Measurements from ENCODE around the gene C8A. TPM values are rescaled to one million over a fixed set of nuclear protein-coding genes. Genes with fewer than 3 reads are reported as not detected.

The C8A gene
- not detected for total RNA-seq
- 0.16 TPM for polyA plus RNA-seq

GRCh38 chr1:56854521-56855099 lies at the start of gene C8A:
TSS of gene C8A (plus strand) at chr1:56854797. CDS start at chr1:56854902, 105 bp downstream.
- DNase-seq (ENCODE audit: extremely low spot score), result no peak
- 67% methylated on average over 3 of the region's 3 CpGs for WGBS
- H3K4me3 ChIP-seq (ENCODE audit: low read depth, low read length), result no peak within 1 kb of the TSS
- no peak within 1 kb of the TSS for H3K27ac ChIP-seq (ENCODE audit: low read depth)
- H3K36me3 ChIP-seq (ENCODE audit: insufficient read depth), result no peaks in the 10 kb centered on the region
- H3K4me1 ChIP-seq (ENCODE audit: insufficient read depth), result no peaks in the 10 kb centered on the region

DNA sequence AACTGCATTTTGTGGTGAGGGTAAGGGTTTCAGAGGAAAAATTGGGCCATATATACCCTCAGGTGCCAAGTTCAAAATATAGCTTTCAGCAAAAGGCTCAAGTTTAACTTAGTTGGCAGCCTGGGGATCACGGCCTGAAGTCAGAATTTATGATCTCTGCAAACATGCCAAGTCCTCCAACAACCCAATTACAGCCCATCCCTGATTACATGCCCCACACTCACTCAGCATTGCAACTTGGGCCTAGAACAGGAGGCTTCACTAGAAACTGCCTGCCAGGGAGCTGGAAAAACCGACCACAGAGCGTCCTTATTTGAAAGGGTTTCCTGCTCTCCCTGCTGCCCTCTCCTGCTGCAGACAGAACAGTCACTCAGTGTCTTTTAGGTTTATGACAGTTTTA lies 47.8 kb upstream of the C8A start:
- no peak for DNase-seq (ENCODE audit: extremely low spot score)
- no peak overlapping the region for H3K4me3 ChIP-seq (ENCODE audit: low read depth, low read length)
- H3K4me1 ChIP-seq (ENCODE audit: insufficient read depth), result no peaks in the 10 kb centered on the region
- H3K27ac ChIP-seq (ENCODE audit: low read depth), result no peak overlapping the region
- WGBS, result 31% methylated on average over 3 of the region's 3 CpGs
- H3K36me3 ChIP-seq (ENCODE audit: insufficient read depth), result no peaks in the 10 kb centered on the region

GRCh38 chr1:56808410-56808809 lies 46.2 kb upstream of the C8A start:
- no peak overlapping the region for H3K27ac ChIP-seq (ENCODE audit: low read depth)
- WGBS, result 80% methylated on average over 1 of the region's 1 CpG
- no peak overlapping the region for H3K4me3 ChIP-seq (ENCODE audit: low read depth, low read length)
- no peaks in the 10 kb centered on the region for H3K4me1 ChIP-seq (ENCODE audit: insufficient read depth)
- no peaks in the 10 kb centered on the region for H3K36me3 ChIP-seq (ENCODE audit: insufficient read depth)
- DNase-seq (ENCODE audit: extremely low spot score), result no peak

DNA sequence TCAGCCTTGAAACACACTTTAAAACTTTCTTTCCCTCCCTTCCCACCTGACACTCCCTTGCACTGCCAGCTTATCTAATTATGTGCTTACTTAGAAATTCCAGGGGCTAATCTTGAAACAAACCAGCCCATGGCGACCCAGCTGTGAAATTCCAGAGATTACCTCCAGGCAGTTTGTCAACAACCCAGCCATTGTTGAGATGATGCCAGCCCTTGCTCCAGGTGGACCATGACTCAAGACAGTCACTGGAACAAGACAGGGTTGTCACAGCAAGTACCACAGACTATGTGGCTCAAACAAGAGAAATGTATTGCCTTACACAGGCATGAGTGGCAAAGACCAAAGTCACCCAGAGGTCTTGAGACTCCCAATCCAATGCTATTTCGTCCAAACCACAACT lies 43.3 kb upstream of the C8A start:
- no peaks in the 10 kb centered on the region for H3K4me1 ChIP-seq (ENCODE audit: insufficient read depth)
- no peak for DNase-seq (ENCODE audit: extremely low spot score)
- WGBS, result 65% methylated on average over 2 of the region's 2 CpGs
- no peak overlapping the region for H3K27ac ChIP-seq (ENCODE audit: low read depth)
- no peaks in the 10 kb centered on the region for H3K36me3 ChIP-seq (ENCODE audit: insufficient read depth)
- no peak overlapping the region for H3K4me3 ChIP-seq (ENCODE audit: low read depth, low read length)

- Histone ChIP-seq H3K27ac (ENCODE audit: low read depth) (no peak overlapping the region), H3K4me1 (ENCODE audit: insufficient read depth) (no peaks in the 10 kb centered on the region), H3K4me3 (ENCODE audit: low read depth, low read length) (no peak overlapping the region), H3K36me3 (ENCODE audit: insufficient read depth) (no peaks in the 10 kb centered on the region)
- DNase-seq (ENCODE audit: extremely low spot score), result no peak
- 89% methylated on average over 2 of the region's 2 CpGs for WGBS
These were observed 40.4 kb upstream of the C8A start for GRCh38 chr1:56814205-56814604.

- 87% methylated on average over 1 of the region's 1 CpG for WGBS
- Histone ChIP-seq H3K4me1 (ENCODE audit: insufficient read depth) (no peaks in the 10 kb centered on the region), H3K27ac (ENCODE audit: low read depth) (no peak overlapping the region), H3K4me3 (ENCODE audit: low read depth, low read length) (no peak overlapping the region), H3K36me3 (ENCODE audit: insufficient read depth) (no peaks in the 10 kb centered on the region)
- no peak for DNase-seq (ENCODE audit: extremely low spot score)
These were observed 38.3 kb upstream of the C8A start for GRCh38 chr1:56816264-56816663.

GRCh38 chr1:56816909-56817308 lies 37.7 kb upstream of the C8A start:
- WGBS, result 83% methylated on average over 4 of the region's 4 CpGs
- Histone ChIP-seq H3K4me3 (ENCODE audit: low read depth, low read length) (no peak overlapping the region), H3K27ac (ENCODE audit: low read depth) (no peak overlapping the region), H3K4me1 (ENCODE audit: insufficient read depth) (no peaks in the 10 kb centered on the region), H3K36me3 (ENCODE audit: insufficient read depth) (no peaks in the 10 kb centered on the region)
- DNase-seq (ENCODE audit: extremely low spot score), result no peak

GRCh38 chr1:56817716-56818463 lies 36.7 kb upstream of the C8A start:
- no peaks in the 10 kb centered on the region for H3K4me1 ChIP-seq (ENCODE audit: insufficient read depth)
- no peak overlapping the region for H3K27ac ChIP-seq (ENCODE audit: low read depth)
- no peak overlapping the region for H3K4me3 ChIP-seq (ENCODE audit: low read depth, low read length)
- DNase-seq (ENCODE audit: extremely low spot score), result no peak
- 90% methylated on average over 6 of the region's 6 CpGs for WGBS
- H3K36me3 ChIP-seq (ENCODE audit: insufficient read depth), result no peaks in the 10 kb centered on the region

GRCh38 chr1:56819387-56819899 lies 35.2 kb upstream of the C8A start, which contains the start of gene FYB2:
TSS of gene FYB2 (minus strand) at chr1:56819404. CDS start at chr1:56819290, 114 bp downstream.
- no peak for DNase-seq (ENCODE audit: extremely low spot score)
- H3K27ac ChIP-seq (ENCODE audit: low read depth), result no peak within 1 kb of the TSS
- H3K4me1 ChIP-seq (ENCODE audit: insufficient read depth), result no peaks in the 10 kb centered on the region
- 79% methylated on average over 10 of the region's 10 CpGs for WGBS
- no peak within 1 kb of the TSS for H3K4me3 ChIP-seq (ENCODE audit: low read depth, low read length)
- H3K36me3 ChIP-seq (ENCODE audit: insufficient read depth), result no peaks in the 10 kb centered on the region

- Histone ChIP-seq H3K36me3 (ENCODE audit: insufficient read depth) (no peaks in the 10 kb centered on the region), H3K27ac (ENCODE audit: low read depth) (no peak overlapping the region), H3K4me1 (ENCODE audit: insufficient read depth) (no peaks in the 10 kb centered on the region), H3K4me3 (ENCODE audit: low read depth, low read length) (no peak overlapping the region)
- peak; percentile 36 for DNase-seq (ENCODE audit: extremely low spot score)
- WGBS, result 20% methylated on average over 7 of the region's 7 CpGs
These were observed 33.7 kb upstream of the C8A start for GRCh38 chr1:56820755-56821461.

DNA sequence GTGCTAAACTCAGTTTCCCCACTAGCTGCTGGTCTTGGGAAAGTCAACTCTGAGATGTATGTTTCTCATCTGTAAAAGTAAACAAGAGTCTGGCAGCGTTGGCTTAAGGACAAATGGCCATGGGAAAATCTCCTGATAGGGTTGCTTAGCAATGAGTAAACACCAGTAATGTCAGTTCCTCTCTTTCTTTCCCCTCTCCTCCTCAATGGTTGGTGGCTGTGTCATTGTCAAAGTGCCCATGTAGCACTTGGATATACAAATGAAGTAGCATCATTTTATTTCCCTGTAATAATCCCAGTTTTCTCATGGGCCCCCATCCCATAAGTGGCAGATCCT lies 33.2 kb upstream of the C8A start:
- DNase-seq (ENCODE audit: extremely low spot score), result no peak
- WGBS, result 0% methylated on average over 1 of the region's 1 CpG
- Histone ChIP-seq H3K36me3 (ENCODE audit: insufficient read depth) (no peaks in the 10 kb centered on the region), H3K27ac (ENCODE audit: low read depth) (no peak overlapping the region), H3K4me1 (ENCODE audit: insufficient read depth) (no peaks in the 10 kb centered on the region), H3K4me3 (ENCODE audit: low read depth, low read length) (no peak overlapping the region)

GRCh38 chr1:56824271-56824670 lies 30.3 kb upstream of the C8A start:
- no peak overlapping the region for H3K4me3 ChIP-seq (ENCODE audit: low read depth, low read length)
- WGBS, result 81% methylated on average over 2 of the region's 2 CpGs

GRCh38 chr1:56824938-56825337 lies 29.7 kb upstream of the C8A start:
- H3K4me3 ChIP-seq (ENCODE audit: low read depth, low read length), result no peak overlapping the region
- H3K4me1 ChIP-seq (ENCODE audit: insufficient read depth), result no peaks in the 10 kb centered on the region
- H3K27ac ChIP-seq (ENCODE audit: low read depth), result no peak overlapping the region
- DNase-seq (ENCODE audit: extremely low spot score), result no peak
- 95% methylated on average over 1 of the region's 1 CpG for WGBS
- no peaks in the 10 kb centered on the region for H3K36me3 ChIP-seq (ENCODE audit: insufficient read depth)

More at GRCh38 chr1:56824271-56824670, 30.3 kb upstream of the C8A start:
- H3K36me3 ChIP-seq (ENCODE audit: insufficient read depth), result no peaks in the 10 kb centered on the region
- H3K27ac ChIP-seq (ENCODE audit: low read depth), result no peak overlapping the region
- DNase-seq (ENCODE audit: extremely low spot score), result no peak
- no peaks in the 10 kb centered on the region for H3K4me1 ChIP-seq (ENCODE audit: insufficient read depth)

DNA sequence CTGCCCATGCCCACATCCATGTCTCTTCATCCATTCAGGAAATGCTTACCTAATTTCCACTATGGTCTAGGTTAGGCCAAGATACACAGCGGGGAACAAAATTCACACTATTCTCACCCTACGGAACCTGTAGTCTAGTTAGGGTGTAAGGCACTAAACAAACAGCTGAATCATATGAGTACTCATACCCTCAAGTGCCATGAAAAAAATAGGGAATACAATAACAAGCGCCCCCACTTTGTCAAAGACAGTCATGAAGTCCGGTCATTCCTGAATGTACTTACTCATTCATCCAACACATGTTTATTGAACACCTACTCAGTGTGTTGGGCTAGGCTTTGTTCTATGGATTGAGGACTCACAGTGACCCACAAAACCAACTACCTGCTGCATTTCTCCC lies 29.2 kb upstream of the C8A start:
- WGBS, result 96% methylated on average over 4 of the region's 4 CpGs
- Histone ChIP-seq H3K36me3 (ENCODE audit: insufficient read depth) (no peaks in the 10 kb centered on the region), H3K4me1 (ENCODE audit: insufficient read depth) (no peaks in the 10 kb centered on the region), H3K27ac (ENCODE audit: low read depth) (no peak overlapping the region), H3K4me3 (ENCODE audit: low read depth, low read length) (no peak overlapping the region)
- no peak for DNase-seq (ENCODE audit: extremely low spot score)

Measured in urinary bladder (tissue), 4 donors.